Panc1 (cell line): ENCODE data around the gene KCNT1.

Source experiments
- CTCF ChIP-seq: fragments of 450-650 bp; IDR thresholded peaks from 2 replicates; pipeline ENCODE4 v1.5.1; 2017; ENCODE audit warnings: mild to moderate bottlenecking
- POLR2AphosphoS5 ChIP-seq: IDR thresholded peaks from 2 replicates; pipeline ENCODE4 v1.6.1; 2012; ENCODE audit warnings: mild to moderate bottlenecking, low read depth, low read length, moderate library complexity

- TF ChIP-seq CTCF (no peak), POLR2AphosphoS5 (no peak)
These were observed 101.5 kb downstream of the KCNT1 start for GRCh38 chr9:135803441-135803840.
